PC-9 (cell line): ENCODE measurements around the gene PCBP2. TPM values are rescaled to one million over a fixed set of nuclear protein-coding genes. Genes with fewer than 3 reads are reported as not detected.

ENCODE experiments used
- BruUV-seq: library from RNA; stranded (reverse); fragments of 400-500 nt; replicated peaks from 2 replicates; lab custom pipeline; 2021; lab: Mats Ljungman, UMichigan
- CTCF ChIA-PET: fragments of 300-600 bp; sonication (Branson Sonifier 250); formaldehyde crosslinking; loops from one replicate; lab custom pipeline; 2022; ENCODE audit warnings: antibody characterized with exemption; lab: Charles Lee
- POLR2A ChIA-PET: fragments of 300-600 bp; sonication (Branson Sonifier 250); formaldehyde crosslinking; loops from one replicate; lab custom pipeline; 2022; ENCODE audit warnings: antibody characterized with exemption; ENCODE audit not compliant: unreplicated experiment; lab: Charles Lee
- DNase-seq, 2 experiments: peaks; one replicate each; pipeline versions ENCODE4 v3.0.0 to v3.0.0-alpha.2; 2015 to 2022; ENCODE audit warnings: mixed read lengths in 1 of 2
- H2AFZ ChIP-seq: fragments of 200-600 bp; sonication (generic); 2 replicates; pipeline ENCODE4 v1.8.1; 2017; ENCODE audit warnings: antibody characterized with exemption
- H3F3A ChIP-seq: fragments of 200-600 bp; sonication (generic); 2 replicates; pipeline ENCODE4 v1.8.1; 2017; ENCODE audit warnings: antibody characterized with exemption, mild to moderate bottlenecking, low read depth; ENCODE audit not compliant: insufficient read depth
- H3K27ac ChIP-seq: fragments of 200-600 bp; sonication (generic); 2 replicates; pipeline ENCODE4 v1.6.1; 2016; ENCODE audit warnings: mixed run types
- H3K27me3 ChIP-seq: fragments of 200-600 bp; sonication (generic); 2 replicates; pipeline ENCODE4 v1.6.1; 2016; ENCODE audit warnings: low read depth, mixed run types; ENCODE audit not compliant: insufficient read depth
- H3K36me3 ChIP-seq: fragments of 200-600 bp; sonication (generic); 2 replicates; pipeline ENCODE4 v1.6.1; 2016; ENCODE audit warnings: low read depth, mixed run types
- H3K4me1 ChIP-seq: fragments of 200-600 bp; sonication (generic); replicated peaks from 2 replicates; pipeline ENCODE4 v1.6.1; 2016; ENCODE audit warnings: mixed run types; ENCODE audit not compliant: insufficient read depth
- H3K4me2 ChIP-seq: fragments of 200-600 bp; sonication (generic); 2 replicates; pipeline ENCODE4 v1.6.1; 2017; ENCODE audit warnings: mixed run types
- H3K4me3 ChIP-seq: fragments of 200-600 bp; sonication (generic); 2 replicates; pipeline ENCODE4 v1.6.1; 2016; ENCODE audit warnings: mixed run types
- H3K79me2 ChIP-seq: fragments of 200-600 bp; sonication (generic); 2 replicates; pipeline ENCODE4 v1.6.1; 2017; ENCODE audit warnings: low read depth, mixed run types
- H3K9me2 ChIP-seq: fragments of 200-600 bp; sonication (generic); 2 replicates; pipeline ENCODE4 v1.8.1; 2017; ENCODE audit warnings: mild to moderate bottlenecking; ENCODE audit not compliant: insufficient read depth
- H3K9me3 ChIP-seq: fragments of 200-600 bp; sonication (generic); 2 replicates; pipeline ENCODE4 v1.8.1; 2016; ENCODE audit warnings: low read depth; ENCODE audit not compliant: insufficient read depth
- H4K20me1 ChIP-seq: fragments of 200-600 bp; sonication (generic); 2 replicates; pipeline ENCODE4 v1.8.1; 2017; ENCODE audit not compliant: insufficient read depth
- EZH2 ChIP-seq: fragments of 200-600 bp; sonication (generic); IDR thresholded peaks from 2 replicates; pipeline ENCODE4 v1.8.0; 2017; ENCODE audit warnings: antibody characterized with exemption, low read depth
- intact Hi-C: fragments of 100-400 bp; cut with micrococcal nuclease; formaldehyde crosslinking; loops from one replicate; pipeline ENCODE4 v1.10.0; 2022; ENCODE audit not compliant: unreplicated experiment
- total RNA-seq: library from RNA; stranded (reverse); gene quantifications from 2 replicates; pipeline ENCODE4 v1.2.3, GENCODE V29; 2021
- TF ChIP-seq, protein P1 (sequence below): fragments of 200-600 bp; sonication (generic); conservative IDR thresholded peaks from 2 replicates; pipeline ENCODE4 v1.6.1; 2017; ENCODE audit warnings: mixed run types, antibody characterized with exemption, mild to moderate bottlenecking, moderate library complexity

PCBP2 gene
- total RNA-seq, 1 experiment from 2014 or later: 833 TPM

DNA sequence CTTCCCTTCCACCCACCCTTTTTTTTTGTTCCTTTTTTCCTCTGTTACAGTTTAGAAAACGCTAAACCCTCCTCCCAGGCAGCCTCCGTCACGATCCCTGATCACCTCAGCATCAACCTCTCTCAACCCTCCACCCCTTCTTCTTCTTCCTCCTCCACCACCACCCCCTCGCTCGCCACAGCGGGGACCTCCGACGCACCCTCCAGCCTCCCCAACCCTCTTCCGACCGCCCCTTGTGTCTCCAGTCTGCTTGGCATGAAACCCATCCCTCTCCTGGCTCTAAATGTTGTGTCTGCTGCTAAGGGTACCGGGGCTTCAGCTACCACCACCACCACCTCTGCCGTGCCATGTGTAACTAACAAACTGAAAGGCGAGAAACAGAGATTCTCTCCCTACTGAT is 22.9 kb downstream of the PCBP2 start:
- H3K27me3 ChIP-seq: no peaks in the 10 kb centered on the region
- H4K20me1 ChIP-seq: peaks cover 94% of the 10 kb centered on the region
- no TSS peak for BruUV-seq
- H3F3A ChIP-seq: peaks cover 96% of the 10 kb centered on the region
- no peaks in the 10 kb centered on the region for H3K9me3 ChIP-seq
- intact Hi-C loops: no loop called here
- H3K27ac ChIP-seq: no peak overlapping the region
- H3K4me2 ChIP-seq: no peak overlapping the region
- ChIA-PET POLR2A (interaction anchor here (0.6 kb wide), 2 partner anchors 18 to 1050 kb away, joined by 4 to 6 read pairs; no protein-coding TSS in a partner anchor), CTCF (no interaction called here)
- no peak for TF ChIP-seq EZH2
- TF ChIP-seq, protein P1, sequence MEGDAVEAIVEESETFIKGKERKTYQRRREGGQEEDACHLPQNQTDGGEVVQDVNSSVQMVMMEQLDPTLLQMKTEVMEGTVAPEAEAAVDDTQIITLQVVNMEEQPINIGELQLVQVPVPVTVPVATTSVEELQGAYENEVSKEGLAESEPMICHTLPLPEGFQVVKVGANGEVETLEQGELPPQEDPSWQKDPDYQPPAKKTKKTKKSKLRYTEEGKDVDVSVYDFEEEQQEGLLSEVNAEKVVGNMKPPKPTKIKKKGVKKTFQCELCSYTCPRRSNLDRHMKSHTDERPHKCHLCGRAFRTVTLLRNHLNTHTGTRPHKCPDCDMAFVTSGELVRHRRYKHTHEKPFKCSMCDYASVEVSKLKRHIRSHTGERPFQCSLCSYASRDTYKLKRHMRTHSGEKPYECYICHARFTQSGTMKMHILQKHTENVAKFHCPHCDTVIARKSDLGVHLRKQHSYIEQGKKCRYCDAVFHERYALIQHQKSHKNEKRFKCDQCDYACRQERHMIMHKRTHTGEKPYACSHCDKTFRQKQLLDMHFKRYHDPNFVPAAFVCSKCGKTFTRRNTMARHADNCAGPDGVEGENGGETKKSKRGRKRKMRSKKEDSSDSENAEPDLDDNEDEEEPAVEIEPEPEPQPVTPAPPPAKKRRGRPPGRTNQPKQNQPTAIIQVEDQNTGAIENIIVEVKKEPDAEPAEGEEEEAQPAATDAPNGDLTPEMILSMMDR: no peak
- DNase-seq: no peak
- H3K4me3 ChIP-seq: no peak overlapping the region
- peaks cover 77% of the 10 kb centered on the region for H3K36me3 ChIP-seq
- H3K4me1 ChIP-seq: no peaks in the 10 kb centered on the region
- H3K9me2 ChIP-seq: no peaks in the 10 kb centered on the region
- no peak overlapping the region for H2AFZ ChIP-seq
- H3K79me2 ChIP-seq: peaks cover 42% of the 10 kb centered on the region

DNA sequence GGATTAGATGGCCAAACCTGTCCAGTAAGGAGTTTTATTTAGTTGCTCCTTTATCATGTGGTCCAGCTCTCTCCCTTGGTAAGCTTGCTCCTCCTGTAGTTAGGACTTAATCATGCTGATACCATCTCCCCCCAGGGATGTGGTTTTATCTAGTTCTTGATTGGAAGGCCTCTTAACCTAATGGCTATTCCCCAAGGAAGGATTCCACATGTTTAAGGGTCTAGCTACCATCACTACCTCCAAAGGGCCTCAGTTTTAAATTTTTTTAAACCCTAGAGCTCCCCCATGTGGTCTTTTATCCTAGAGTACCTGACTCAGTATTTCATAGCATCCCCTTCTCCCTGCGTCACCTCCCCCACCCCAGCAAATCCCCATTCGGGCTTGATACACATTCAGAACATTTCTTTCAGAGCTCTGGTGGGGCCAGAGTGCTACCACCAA is 24.9 kb downstream of the PCBP2 start:
- Histone ChIP-seq H2AFZ (no peak overlapping the region), H4K20me1 (peaks cover 93% of the 10 kb centered on the region), H3K4me3 (no peak overlapping the region), H3K4me2 (no peak overlapping the region), H3K36me3 (peaks cover 72% of the 10 kb centered on the region), H3K27me3 (no peaks in the 10 kb centered on the region), H3K9me3 (no peaks in the 10 kb centered on the region), H3K9me2 (no peaks in the 10 kb centered on the region), H3F3A (peaks cover 97% of the 10 kb centered on the region), H3K4me1 (no peaks in the 10 kb centered on the region), H3K79me2 (peaks cover 33% of the 10 kb centered on the region), H3K27ac (no peak overlapping the region)
- CTCF ChIA-PET: interaction anchor here (1.4 kb wide), 1 partner anchor 156 kb away, joined by 3 read pairs; no protein-coding TSS in a partner anchor
- intact Hi-C loops: no loop called here
- BruUV-seq: no TSS peak
- TF ChIP-seq, protein P1: peak; percentile 55; the same call in 1 of the 2 replicates
- TF ChIP-seq EZH2: no peak
- POLR2A ChIA-PET: interaction anchor here (0.6 kb wide), 2 partner anchors 9 to 152 kb away, joined by 5 to 16 read pairs; no protein-coding TSS in a partner anchor
- DNase-seq: no peak

DNA sequence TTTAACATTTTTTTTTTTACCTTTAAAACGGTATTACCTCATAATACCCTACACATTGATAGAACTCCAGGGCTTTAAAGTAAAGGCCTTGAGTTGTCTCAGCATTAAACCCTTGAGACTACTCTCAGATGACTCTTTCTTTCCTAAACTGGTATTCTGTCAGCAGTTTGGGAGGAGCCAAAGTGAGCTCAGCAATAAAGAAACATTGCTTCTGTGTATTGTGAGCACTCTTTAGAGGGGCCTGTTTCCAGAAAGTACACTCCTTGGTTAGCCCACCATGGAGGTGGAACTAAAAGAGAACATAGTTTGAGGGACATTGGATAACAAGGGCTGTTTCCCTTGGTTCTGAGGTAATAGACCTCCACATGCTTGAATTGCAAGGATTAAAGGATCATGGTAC is 27.0 kb downstream of the PCBP2 start:
- H3K9me2 ChIP-seq: no peaks in the 10 kb centered on the region
- H3K4me2 ChIP-seq: no peak overlapping the region
- no peaks in the 10 kb centered on the region for H3K9me3 ChIP-seq
- CTCF ChIA-PET: no interaction called here
- no peak for DNase-seq
- H3K27ac ChIP-seq: peak overlapping the region; percentile 25; the same call in 1 of the 2 replicates
- H3K4me1 ChIP-seq: no peaks in the 10 kb centered on the region
- H3K27me3 ChIP-seq: no peaks in the 10 kb centered on the region
- peaks cover 87% of the 10 kb centered on the region for H4K20me1 ChIP-seq
- POLR2A ChIA-PET: interaction anchor here (0.6 kb wide), 1 partner anchor 21 kb away, joined by 13 read pairs; no protein-coding TSS in a partner anchor
- H3K79me2 ChIP-seq: peaks cover 20% of the 10 kb centered on the region
- H3K36me3 ChIP-seq: peaks cover 51% of the 10 kb centered on the region
- H3F3A ChIP-seq: peaks cover 97% of the 10 kb centered on the region
- BruUV-seq: no TSS peak
- intact Hi-C loops: no loop called here
- TF ChIP-seq, protein P1: no peak
- TF ChIP-seq EZH2: no peak
- H2AFZ ChIP-seq: no peak overlapping the region
- no peak overlapping the region for H3K4me3 ChIP-seq
